NCI-H1105 (cell line): ENCODE data around the gene SPATA32.
A peak's percentile ranks its signal among the peaks of the same experiment; 100 is the strongest.

Experiments used
- DNase-seq: peaks from one replicate; lab custom pipeline; 2025; lab: John Stamatoyannopoulos, UW

The SPATA32 gene

GRCh38 chr17:45293413-45294211 lies 31.7 kb upstream of the SPATA32 start:
- DNase-seq: no peak

DNA sequence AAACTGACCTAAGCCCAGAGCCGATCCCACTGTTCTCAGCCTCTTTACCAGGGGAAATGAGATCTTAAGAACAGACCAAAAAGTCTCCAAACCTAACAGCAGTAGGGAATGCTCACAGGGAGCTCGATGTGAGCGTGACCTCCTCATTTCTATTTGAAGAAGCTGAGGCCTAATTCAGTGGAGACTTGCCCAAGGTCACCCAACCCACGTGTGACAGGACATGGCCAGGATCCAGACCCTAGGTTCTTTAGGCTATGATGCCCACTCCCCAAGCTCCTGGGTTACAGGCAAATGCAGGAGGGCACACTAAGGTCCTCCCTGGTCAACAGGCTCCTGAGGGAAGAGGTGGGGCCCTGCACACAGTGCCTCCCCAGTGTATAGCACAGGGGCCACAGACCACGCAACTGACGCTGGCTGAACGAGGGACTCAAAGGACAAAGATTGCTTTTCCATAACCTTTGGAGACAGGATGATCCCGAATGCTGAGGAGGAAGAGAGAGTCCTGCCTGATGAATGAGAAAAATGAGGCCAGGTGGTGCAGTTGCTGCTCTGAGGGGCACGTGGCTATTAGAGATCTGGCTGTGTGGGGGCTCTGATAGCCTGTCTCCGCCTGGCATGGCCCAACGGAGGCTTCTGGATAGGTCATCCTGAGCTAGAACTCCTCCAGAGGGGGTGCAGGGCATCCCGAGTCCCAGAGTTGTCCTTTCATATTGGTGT lies 31.0 kb upstream of the SPATA32 start:
- no peak for DNase-seq

- no peak for DNase-seq
These were observed 29.4 kb upstream of the SPATA32 start for GRCh38 chr17:45291171-45291805.

DNA sequence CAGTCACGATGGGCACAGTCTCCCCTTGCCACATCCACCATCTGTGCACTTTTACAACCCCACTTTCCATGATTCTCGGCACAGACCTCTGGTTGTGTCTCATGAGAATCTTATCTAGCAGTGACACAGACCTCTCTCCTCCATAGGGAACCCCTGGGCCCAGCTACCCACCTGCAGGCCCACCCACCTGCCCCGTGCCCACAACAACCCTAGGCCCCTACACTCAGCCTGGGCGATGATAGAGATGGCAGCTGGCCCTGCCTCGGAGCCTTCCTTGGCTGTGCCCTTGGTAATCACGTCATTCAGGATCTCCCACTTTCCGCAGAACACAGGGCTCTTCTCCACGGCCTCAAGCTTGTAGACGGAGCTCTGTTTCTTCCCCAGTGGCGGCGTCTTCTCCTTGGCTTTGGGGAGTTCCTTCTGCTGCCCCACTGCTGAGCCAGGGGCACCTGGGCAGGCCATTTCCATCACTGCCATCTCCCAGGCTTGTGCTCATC lies 28.4 kb upstream of the SPATA32 start:
- no peak for DNase-seq

DNA sequence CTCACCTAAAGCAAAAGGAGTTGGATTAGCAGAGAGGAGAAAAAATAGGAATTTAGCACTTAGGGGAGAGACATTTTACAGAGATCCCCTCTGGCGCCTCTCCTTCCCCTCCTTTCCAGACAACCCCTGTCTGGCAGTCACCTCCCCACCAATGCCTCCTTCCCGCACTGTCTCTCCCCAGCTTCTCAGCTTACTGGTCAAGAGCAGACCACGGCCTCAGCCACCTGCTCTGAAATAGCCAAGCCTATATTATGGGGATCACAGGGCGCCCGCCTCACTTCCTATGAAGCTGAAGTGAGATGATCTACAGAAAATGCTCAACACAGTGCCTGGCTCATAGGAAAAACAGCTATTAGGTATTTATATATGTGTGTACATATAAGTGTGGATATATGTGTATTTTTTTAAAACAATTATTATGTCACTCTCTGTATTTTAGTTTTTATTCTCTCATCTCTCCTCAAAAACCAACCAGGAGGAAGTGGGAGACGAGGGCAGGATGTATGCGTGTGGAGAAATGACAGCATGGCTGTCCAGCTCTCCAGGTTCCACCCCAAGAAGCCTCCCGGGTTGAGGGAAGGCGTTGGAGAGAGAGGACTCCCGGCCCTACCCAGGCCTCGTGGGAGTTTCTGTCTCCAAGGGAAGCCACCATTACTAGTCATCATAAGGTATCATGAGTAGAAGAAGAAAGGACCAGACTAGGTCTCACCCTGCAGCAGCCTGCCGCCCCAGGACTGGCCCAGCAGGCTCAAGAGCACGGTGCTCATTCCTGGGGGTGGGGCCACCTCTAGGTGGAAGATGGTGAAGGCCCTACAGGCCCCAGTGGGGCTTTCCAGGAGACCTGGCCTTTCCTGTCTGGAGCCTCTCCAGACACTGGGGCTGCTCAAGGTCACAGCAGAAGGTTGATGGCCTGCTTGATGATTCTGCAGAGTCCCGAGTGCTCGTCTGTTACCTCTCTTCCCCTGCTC lies 27.7 kb upstream of the SPATA32 start:
- no peak for DNase-seq

GRCh38 chr17:45288825-45289224 lies 26.9 kb upstream of the SPATA32 start:
- DNase-seq: no peak

GRCh38 chr17:45287526-45288500 lies 25.9 kb upstream of the SPATA32 start:
- DNase-seq: peak; percentile 23

- no peak for DNase-seq
These were observed 24.4 kb upstream of the SPATA32 start for GRCh38 chr17:45286286-45286685.

GRCh38 chr17:45284176-45285140 lies 22.6 kb upstream of the SPATA32 start:
- DNase-seq: no peak

- no peak for DNase-seq
These were observed 21.8 kb upstream of the SPATA32 start for GRCh38 chr17:45283711-45284110.

GRCh38 chr17:45282683-45283644 lies 21.1 kb upstream of the SPATA32 start:
- no peak for DNase-seq

GRCh38 chr17:45279898-45280297 lies 18.0 kb upstream of the SPATA32 start:
- no peak for DNase-seq

- no peak for DNase-seq
These were observed 16.1 kb upstream of the SPATA32 start for GRCh38 chr17:45277992-45278391.

- peak; percentile 83 for DNase-seq
These were observed 15.4 kb upstream of the SPATA32 start for GRCh38 chr17:45277216-45277849.

DNA sequence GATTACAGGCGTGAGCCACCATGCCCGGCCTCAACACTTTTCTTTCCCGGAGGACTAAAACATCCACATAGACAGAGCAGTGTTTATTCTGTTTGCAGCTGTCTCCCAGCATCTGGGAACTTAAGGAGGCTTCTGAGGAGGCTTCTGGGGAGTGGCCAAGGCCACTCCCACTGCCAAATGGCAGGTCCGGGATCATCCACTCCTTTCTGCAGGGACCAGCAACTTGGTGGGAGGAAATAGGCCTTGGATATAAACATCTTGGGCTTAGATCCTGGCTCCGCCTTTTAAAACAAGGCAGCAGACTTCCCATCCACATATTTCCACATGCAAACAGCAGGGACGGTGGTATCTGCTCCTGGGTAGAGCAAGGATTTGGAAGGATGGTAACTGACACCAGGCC lies 14.1 kb upstream of the SPATA32 start:
- DNase-seq: no peak

DNA sequence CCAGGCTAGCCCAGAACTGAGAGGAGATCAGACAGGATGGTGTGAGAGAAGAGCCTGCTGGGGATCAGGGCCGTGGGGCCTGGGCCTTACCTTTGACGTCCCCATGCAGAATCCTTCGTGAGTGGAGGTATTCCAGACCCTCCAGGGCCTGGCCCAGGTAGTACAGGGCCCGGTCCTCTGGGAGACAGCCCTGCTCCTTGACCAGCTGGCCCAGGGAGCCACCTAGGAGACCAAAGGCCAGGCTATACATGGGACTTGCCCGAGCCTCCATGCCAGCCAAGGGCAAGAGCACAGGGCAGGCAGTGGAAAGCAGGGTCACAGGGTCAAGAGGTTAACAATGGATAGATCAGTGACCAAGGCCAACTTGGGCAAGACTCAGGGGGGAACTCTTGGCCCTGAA lies 12.1 kb upstream of the SPATA32 start:
- DNase-seq: no peak

DNA sequence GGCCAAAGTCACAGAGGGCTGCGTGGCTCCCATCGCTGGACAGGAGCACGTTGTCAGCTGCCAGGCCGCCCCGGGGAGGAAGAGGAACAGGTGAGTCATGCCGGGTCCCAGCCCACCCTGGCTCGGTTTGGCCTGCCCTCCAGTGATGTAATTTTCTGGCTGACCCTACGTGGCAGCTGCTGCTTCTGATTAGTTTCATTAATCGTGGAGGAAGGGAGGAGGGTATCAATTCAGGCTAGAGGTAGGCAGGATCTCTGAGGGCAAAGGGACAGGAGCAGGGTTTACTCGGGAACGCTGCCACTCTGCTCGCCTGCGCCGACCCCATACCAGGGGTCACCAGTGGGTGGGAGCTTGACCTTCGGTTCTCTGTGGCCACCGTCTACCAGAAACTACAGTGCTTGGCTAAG lies 11.7 kb upstream of the SPATA32 start:
- no peak for DNase-seq

- DNase-seq: no peak
These were observed 9.7 kb upstream of the SPATA32 start for GRCh38 chr17:45271603-45272002.
